Hippocampal formation (tissue), 2 donors: ENCODE results near the gene SIX1.

Source experiments
- DNase-seq, 2 donors: peaks; one replicate each; lab custom pipeline; 2025; lab: John Stamatoyannopoulos, UW

The SIX1 gene

DNA sequence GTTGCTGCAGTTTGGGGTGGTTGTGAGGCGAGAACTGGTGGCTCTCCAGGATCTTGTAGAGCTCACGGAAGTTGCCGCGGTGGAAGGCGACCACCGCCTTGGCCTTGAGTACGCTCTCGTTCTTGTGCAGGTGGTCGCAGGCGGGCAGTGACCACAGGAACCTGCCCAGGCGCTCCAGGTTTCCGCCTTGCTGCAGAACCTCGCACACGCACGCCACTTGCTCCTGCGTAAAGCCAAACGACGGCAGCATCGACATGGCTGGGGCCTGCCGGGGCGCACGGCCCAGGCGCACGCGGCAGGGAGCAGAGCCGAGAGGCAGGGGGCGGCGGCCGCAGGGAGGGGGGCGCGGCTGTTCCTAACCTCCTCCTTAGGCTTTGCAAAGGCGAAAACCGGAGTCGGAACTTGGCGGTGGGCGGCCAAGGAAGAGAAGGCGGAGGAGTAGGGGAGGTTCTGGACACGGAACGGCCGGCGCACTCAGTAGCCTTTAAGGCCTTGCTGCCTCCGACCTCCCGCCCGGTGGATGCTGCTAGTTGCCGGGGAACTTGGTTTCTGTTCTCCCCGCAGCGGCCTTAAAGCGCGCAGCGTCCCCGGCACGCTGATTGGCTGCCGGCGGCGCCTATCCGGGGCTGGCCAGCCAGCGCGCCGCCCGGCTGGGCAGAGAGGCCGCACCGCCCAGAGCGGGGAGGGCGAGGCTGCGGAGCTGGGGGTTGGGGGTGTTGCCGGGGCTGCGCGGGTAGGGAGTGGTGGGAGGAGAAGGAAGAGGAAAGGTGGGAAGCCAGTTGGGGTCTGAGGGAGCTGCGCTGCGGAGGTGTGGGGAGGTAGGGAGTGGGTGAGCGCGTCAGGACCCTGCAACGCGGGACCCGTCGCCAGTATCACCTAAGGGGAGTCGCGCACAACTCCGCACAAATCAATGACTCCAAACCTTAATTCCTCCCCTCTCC, at the start of gene SIX1:
Gene SIX1, minus strand, starts transcription at position 544 of the 941 bp plus-strand sequence. Its CDS starts 288 bp downstream, at position 256.
- DNase-seq: peak in 1 of 2 donors; percentile 14

- DNase-seq: no peak
These were observed 46.0 kb upstream of the SIX1 start for GRCh38 chr14:60695327-60695726.

- DNase-seq: no peak
These were observed 42.3 kb upstream of the SIX1 start for GRCh38 chr14:60691383-60692113.

DNA sequence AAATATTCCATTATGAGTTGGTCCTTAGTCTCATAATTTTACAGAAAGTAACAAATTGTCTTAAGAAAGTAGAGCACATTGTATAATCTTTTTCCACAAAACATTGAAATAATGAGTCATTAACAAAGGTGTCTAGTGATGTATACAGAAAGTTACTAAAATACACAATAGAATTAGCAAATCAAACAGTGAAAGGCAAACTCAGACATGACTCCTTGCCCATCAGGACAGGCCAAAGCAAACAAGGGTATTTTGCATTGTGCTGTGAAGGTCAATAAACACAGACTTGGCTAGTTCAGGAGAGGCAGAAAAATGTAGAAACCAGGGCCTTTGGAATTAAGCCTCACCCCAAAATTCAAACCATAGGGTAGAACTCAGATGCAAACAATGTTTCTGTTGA, 37.6 kb upstream of the SIX1 start:
- DNase-seq: no peak

DNA sequence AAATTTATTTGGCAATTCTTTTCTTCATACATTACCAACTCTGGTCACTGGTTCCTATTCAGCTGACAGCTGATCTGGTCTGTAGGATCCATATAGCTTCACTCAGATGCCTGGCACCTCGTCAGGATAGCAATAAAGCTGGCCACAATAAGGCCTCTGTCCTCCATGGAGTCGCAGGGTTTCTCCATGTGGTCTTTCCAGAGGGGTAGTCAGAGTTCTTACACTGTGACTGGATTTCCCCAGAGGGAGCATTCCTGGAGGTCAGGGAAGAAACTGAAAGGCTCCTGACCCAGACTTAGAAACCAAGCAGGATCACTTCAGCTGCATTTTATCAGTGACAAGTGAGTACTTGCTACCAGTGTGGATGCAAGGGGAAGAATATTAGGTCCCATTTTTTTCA, 34.9 kb upstream of the SIX1 start:
- DNase-seq: no peak

DNA sequence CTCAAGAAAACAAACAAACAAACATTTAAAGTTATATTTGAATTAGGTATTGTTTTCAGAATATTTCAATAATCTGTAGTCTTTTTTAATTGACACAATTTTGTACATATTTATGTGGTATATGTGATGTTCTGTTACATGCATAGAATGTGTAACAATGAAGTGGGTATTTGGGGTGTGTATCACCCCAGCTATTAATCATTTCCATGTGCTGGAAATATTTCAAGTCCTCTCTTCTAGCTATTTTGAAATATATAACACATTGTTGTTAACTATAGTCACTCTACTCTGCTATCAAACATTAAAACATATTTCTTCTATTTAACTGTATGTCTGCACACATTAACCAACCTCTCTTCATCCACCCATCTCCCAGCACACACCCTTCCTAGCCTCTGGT, 32.0 kb upstream of the SIX1 start:
- DNase-seq: no peak

DNA sequence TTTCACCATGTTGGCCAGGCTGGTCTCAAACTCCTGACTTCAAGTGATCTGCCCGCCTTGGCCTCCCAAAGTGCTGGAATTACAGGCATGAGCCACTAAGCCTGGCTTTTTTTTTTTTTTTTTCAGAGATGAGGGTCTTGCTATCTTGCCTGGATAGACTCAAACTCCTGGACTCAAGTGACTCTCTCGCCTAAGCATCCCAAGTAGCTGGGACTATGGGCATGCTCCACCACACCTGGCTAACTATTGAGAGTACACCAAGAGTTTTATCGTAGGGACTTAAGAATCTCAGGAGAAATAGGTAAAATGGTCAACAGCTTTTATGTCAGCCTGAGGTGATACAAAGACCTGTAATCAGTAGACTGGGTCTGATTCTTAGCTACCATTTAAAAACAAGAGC, 31.2 kb upstream of the SIX1 start:
- no peak for DNase-seq

DNA sequence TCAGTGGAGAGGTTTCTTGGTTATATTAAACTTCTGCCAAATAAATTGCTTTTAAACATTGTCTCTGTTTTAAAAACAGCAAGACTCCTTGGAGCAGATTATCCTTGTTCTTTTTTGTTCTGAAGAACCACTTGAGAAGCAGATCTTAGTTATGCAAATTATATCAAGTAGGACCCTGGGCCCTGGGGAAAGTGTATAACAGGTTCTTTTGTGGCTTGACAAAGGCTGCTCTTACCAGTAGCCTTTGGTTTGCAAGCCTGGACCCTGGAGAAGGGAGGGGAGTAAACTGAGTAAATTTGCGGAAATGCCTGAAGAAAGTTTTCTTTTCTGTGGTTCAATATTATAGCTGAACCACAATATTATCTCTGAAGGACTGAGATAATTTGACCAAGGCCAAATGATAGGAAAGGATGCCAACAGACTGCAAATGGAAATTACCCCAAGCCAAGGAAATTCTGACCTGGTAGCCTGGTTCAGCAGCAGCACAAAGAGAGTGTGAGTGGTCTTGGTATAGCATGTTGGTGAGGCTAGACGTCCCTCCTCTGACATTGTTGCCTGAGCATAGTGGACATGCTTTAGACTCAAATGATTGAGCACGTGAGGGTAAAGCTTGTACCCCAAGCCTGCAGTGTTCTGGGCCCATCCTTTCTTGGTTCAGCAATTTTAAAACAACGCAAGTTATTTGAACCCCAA, 30.4 kb upstream of the SIX1 start:
- no peak for DNase-seq

GRCh38 chr14:60677701-60678100, 28.4 kb upstream of the SIX1 start:
- no peak for DNase-seq

DNA sequence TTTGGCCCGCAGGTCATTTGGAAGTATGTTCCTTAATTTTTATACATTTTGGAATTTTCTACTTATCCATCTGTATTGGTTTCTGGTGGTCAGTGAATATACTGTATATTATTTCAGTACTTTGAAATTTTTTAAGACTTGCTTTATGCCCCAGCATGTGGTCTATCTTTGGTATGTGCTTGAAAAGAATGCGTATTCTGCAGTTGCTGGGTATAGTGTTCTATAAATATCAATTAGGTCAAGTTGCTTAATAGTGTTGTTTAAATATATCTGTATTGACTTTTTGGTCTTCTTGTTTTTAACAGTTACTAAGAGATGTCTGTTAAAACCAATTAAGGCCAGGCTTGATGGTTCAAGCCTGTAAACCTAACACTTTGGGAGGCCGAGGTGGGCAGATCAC, 21.7 kb upstream of the SIX1 start:
- DNase-seq: no peak

DNA sequence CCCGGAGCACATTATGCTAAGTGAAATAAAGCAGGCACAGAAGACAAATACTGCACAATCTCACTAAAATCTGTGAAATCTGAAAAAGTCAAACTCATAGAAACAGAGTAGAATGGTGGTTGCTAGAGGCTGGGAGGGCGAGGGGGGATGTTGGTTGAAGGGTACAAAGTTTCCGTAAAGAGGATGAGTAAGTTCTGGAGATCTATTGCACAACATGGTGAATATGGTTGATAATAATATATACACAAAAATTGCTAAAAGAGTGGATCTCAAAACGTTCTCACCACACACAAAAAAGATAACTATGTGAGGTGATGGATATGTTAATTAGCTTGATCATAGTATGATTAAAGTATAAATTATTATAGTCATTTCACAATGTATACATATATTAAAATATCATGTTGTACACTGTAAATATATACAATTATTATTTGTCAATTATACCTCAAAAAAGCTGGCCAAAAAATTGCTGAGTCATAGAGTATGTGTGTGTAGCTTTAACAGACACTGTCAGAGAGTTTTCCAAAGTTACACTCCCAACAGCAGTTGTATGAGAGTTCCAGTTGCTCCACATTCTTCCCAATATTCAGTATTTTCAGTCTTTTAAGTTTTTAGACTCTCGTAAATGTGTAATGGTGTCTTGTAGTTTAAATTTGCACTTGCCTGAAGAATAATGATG, 19.3 kb upstream of the SIX1 start:
- DNase-seq: no peak

- DNase-seq: no peak
These were observed 15.9 kb upstream of the SIX1 start for GRCh38 chr14:60665177-60665550.

DNA sequence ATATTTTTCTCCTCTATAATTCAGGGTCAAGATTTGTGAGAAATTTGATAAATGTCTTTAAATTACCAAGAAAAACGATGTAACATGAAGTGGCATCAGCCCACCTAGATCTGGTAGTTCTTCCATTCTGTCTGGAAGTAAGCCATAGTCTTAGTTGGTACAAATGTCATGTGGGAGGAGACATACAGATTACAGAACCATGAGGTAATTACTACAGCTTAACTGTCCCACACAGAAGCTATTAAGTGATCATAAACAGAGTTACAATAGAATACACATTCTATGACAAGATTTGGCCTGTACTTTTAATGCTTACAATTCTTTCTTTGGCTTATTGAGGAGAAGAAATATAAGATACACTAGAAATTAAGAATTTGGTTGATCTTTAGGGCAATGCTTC, 13.7 kb upstream of the SIX1 start:
- DNase-seq: no peak

- DNase-seq: no peak
These were observed 12.4 kb upstream of the SIX1 start for GRCh38 chr14:60661721-60662120.

DNA sequence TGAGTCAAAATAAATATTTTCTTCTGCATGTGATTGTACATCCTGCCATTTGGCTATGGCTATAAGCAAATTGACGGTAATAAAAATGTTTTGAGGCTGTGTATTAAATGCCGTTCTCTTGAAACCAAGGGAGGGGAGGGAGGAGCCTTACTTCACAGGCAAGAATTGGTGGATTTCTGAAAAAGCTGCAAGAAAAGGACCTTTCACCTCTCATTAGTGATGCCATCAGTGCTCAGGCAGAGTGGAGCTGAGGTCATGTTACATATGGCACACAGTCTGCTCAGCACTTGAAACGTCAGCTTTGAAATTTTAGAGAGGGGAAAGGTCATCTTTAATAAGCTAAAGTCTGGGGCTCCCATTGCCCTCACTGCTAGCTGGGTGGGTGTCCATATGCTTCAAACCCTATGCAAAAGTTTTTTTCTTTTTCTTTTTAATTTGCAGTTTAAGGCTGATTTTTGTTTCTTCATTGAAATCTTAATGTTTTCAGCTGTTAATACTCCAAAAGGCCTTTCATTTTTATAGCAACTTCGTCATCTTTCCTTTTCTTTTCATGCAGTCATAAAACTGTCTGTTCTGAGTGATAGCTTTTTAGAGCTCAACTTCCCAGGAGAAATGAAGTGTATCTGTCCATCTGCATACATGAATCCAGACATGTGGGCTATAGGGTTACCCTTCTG, 9.8 kb upstream of the SIX1 start:
- DNase-seq: no peak

GRCh38 chr14:60658211-60658690, 9.0 kb upstream of the SIX1 start:
- DNase-seq: no peak

GRCh38 chr14:60657456-60658210, 8.4 kb upstream of the SIX1 start:
- no peak for DNase-seq

DNA sequence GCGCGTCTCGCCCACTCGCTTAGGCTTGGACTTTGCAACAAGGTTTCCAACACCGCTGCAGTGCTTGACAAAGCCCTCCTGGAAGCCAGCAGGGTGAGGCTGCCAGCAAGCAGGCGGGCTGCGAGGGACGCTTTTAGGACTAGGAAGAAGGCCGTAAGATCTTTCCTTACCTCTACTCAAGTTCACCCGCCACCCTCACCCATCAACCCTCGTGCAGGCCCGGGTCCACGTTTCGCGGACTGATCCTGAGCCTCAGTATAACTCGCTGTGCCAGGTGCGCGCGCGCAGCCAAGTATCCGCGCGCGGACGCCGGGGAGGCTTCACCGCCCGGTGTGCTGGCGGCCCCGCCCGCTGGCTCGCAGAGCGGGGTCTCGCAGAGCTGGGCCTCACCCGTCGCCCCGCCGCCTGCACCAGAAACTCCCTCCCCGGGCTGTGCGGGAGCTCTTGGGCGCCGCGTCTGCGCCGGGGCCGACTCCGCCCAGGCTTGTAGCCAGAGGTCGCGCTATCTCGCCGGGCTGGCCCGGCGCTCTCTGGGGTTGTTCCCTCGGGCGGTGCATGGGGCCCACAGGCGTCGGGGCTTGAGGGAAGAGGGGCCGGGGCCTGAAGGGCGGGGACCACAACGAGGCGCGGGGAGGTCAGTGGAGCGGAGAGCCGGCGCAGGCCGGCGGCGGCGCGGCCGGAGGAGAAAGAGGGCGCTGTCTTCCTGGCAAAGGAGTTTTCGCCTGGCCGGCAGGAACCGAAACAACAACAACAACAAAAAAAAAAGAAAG, 7.6 kb upstream of the SIX1 start:
- no peak for DNase-seq

- no peak for DNase-seq
These were observed 6.8 kb upstream of the SIX1 start for GRCh38 chr14:60655898-60656685.
